H9 (cell line): Measurements from ENCODE around the gene ODC1. TPM values are rescaled to one million over a fixed set of nuclear protein-coding genes. Genes with fewer than 3 reads are reported as not detected.

ENCODE experiments used
- DNase-seq: peaks from one replicate; pipeline ENCODE4 v3.0.0-alpha.2; 2017
- H2AFZ ChIP-seq: one replicate; pipeline ENCODE4 v1.6.1; 2013; ENCODE audit warnings: mild to moderate bottlenecking, low read length, control low read depth, moderate library complexity
- H2AK5ac ChIP-seq: 2 replicates; pipeline ENCODE4 v1.6.1; 2013; ENCODE audit warnings: low read length, control low read depth, mixed read lengths; ENCODE audit not compliant: insufficient read length
- H2BK120ac ChIP-seq: one replicate; pipeline ENCODE4 v1.6.1; 2013; ENCODE audit warnings: low read depth, mild to moderate bottlenecking, low read length, control low read depth, inconsistent platforms; ENCODE audit not compliant: poor library complexity, severe bottlenecking
- H2BK12ac ChIP-seq: 2 replicates; pipeline ENCODE4 v1.6.1; 2013; ENCODE audit warnings: low read length, control low read depth, mixed read lengths, low read depth; ENCODE audit not compliant: insufficient read length
- H2BK15ac ChIP-seq: 2 replicates; pipeline ENCODE4 v1.6.1; 2013; ENCODE audit warnings: low read depth, low read length, control low read depth
- H2BK20ac ChIP-seq: one replicate; pipeline ENCODE4 v1.6.1; 2013; ENCODE audit warnings: low read depth, mild to moderate bottlenecking, low read length, control low read depth, inconsistent platforms; ENCODE audit not compliant: poor library complexity, severe bottlenecking
- H2BK5ac ChIP-seq: 2 replicates; pipeline ENCODE4 v1.6.1; 2013; ENCODE audit warnings: low read length, control low read depth, mixed read lengths; ENCODE audit not compliant: insufficient read length
- H3K14ac ChIP-seq: 2 replicates; pipeline ENCODE4 v1.6.1; 2013; ENCODE audit warnings: low read length, control low read depth; ENCODE audit not compliant: insufficient read depth
- H3K18ac ChIP-seq: 2 replicates; pipeline ENCODE4 v1.6.1; 2013; ENCODE audit warnings: low read depth, mild to moderate bottlenecking, mixed read lengths, low read length, control low read depth; ENCODE audit not compliant: insufficient read length
- H3K23ac ChIP-seq: 2 replicates; pipeline ENCODE4 v1.6.1; 2013; ENCODE audit warnings: low read length, control low read depth, mixed read lengths, low read depth; ENCODE audit not compliant: insufficient read length
- H3K23me2 ChIP-seq: 2 replicates; pipeline ENCODE4 v1.6.1; 2013; ENCODE audit warnings: low read depth, mild to moderate bottlenecking, mixed read lengths, low read length, control low read depth; ENCODE audit not compliant: insufficient read length, poor library complexity, severe bottlenecking
- H3K27ac ChIP-seq: 2 replicates; pipeline ENCODE4 v1.5.1; 2013; ENCODE audit warnings: low read length, control low read depth, mixed read lengths, low read depth; ENCODE audit not compliant: insufficient read length
- H3K27me3 ChIP-seq: 2 replicates; pipeline ENCODE4 v1.6.1; 2013; ENCODE audit warnings: low read length, control low read depth, inconsistent platforms; ENCODE audit not compliant: insufficient read depth
- H3K4ac ChIP-seq: 2 replicates; pipeline ENCODE4 v1.6.1; 2013; ENCODE audit warnings: low read depth, mild to moderate bottlenecking, control low read depth, inconsistent platforms, low read length, moderate library complexity
- H3K4me1 ChIP-seq: 2 replicates; pipeline ENCODE4 v1.6.1; 2013; ENCODE audit warnings: low read length, control low read depth, inconsistent platforms; ENCODE audit not compliant: insufficient read depth
- H3K4me2 ChIP-seq: 2 replicates; pipeline ENCODE4 v1.6.1; 2013; ENCODE audit warnings: low read length, control low read depth, mixed read lengths; ENCODE audit not compliant: insufficient read length, insufficient read depth
- H3K56ac ChIP-seq: 2 replicates; pipeline ENCODE4 v1.6.1; 2013; ENCODE audit warnings: low read depth, mild to moderate bottlenecking, mixed read lengths, low read length, control low read depth; ENCODE audit not compliant: insufficient read length
- H3K79me1 ChIP-seq: 2 replicates; pipeline ENCODE4 v1.6.1; 2013; ENCODE audit warnings: low read depth, mild to moderate bottlenecking, moderate library complexity, low read length, control low read depth, inconsistent platforms; ENCODE audit not compliant: insufficient read depth, poor library complexity, severe bottlenecking
- H3K79me2 ChIP-seq: 2 replicates; pipeline ENCODE4 v1.6.1; 2013; ENCODE audit warnings: low read length, control low read depth, inconsistent platforms; ENCODE audit not compliant: insufficient read depth
- H3K9ac ChIP-seq: 2 replicates; pipeline ENCODE4 v1.6.1; 2013; ENCODE audit warnings: low read length, control low read depth, mixed read lengths; ENCODE audit not compliant: insufficient read length; ENCODE audit errors: extremely low read depth
- H3K9me3 ChIP-seq: one replicate; pipeline ENCODE4 v1.6.1; 2013; ENCODE audit warnings: low read depth, low read length, inconsistent platforms; ENCODE audit not compliant: control insufficient read depth
- H3T11ph ChIP-seq: one replicate; pipeline ENCODE4 v1.6.1; 2013; ENCODE audit warnings: mild to moderate bottlenecking, low read length, control low read depth, inconsistent platforms
- H4K20me1 ChIP-seq: one replicate; pipeline ENCODE4 v1.6.1; 2013; ENCODE audit not compliant: control insufficient read depth, insufficient read length, insufficient read depth
- H4K5ac ChIP-seq: 2 replicates; pipeline ENCODE4 v1.6.1; 2013; ENCODE audit warnings: low read depth, mild to moderate bottlenecking, mixed read lengths, low read length, control low read depth; ENCODE audit not compliant: insufficient read length
- H4K8ac ChIP-seq: replicated peaks from 2 replicates; pipeline ENCODE4 v1.6.1; 2013; ENCODE audit warnings: low read length, control low read depth, mixed read lengths, low read depth; ENCODE audit not compliant: insufficient read length
- H4K91ac ChIP-seq: 2 replicates; pipeline ENCODE4 v1.6.1; 2013; ENCODE audit warnings: low read depth, mild to moderate bottlenecking, moderate library complexity, mixed read lengths, low read length, control low read depth; ENCODE audit not compliant: insufficient read length
- H3K27ac Mint-ChIP-seq, 3 experiments: 2 replicates in 2 of 3; 3 replicates in 1 of 3; pipeline ENCODE4 v1.8.0; 2020 to 2021; ENCODE audit warnings: mixed read lengths in 3 of 3, mild to moderate bottlenecking in 1 of 3, moderate library complexity in 1 of 3
- H3K27me3 Mint-ChIP-seq: 2 replicates; pipeline ENCODE4 v1.8.0; 2021; ENCODE audit warnings: low read depth, mild to moderate bottlenecking, moderate library complexity, mixed read lengths
- H3K36me3 Mint-ChIP-seq, 3 experiments: 2 replicates in 2 of 3; 3 replicates in 1 of 3; pipeline ENCODE4 v1.8.0; 2020 to 2021; ENCODE audit warnings: low read depth in 3 of 3, mixed read lengths in 3 of 3; ENCODE audit not compliant: insufficient read depth in 1 of 3
- H3K4me1 Mint-ChIP-seq, 2 experiments: 2 replicates each; pipeline ENCODE4 v1.8.0; 2020; ENCODE audit warnings: mixed read lengths in 2 of 2
- H3K4me3 Mint-ChIP-seq, 2 experiments: 2 replicates in 1 of 2; 3 replicates in 1 of 2; pipeline ENCODE4 v1.8.0; 2020 to 2021; ENCODE audit warnings: mild to moderate bottlenecking in 2 of 2, mixed read lengths in 2 of 2, moderate library complexity in 1 of 2
- H3K9me3 Mint-ChIP-seq, 2 experiments: 2 replicates in 1 of 2; 3 replicates in 1 of 2; pipeline ENCODE4 v1.8.0; 2020; ENCODE audit warnings: mild to moderate bottlenecking in 2 of 2, mixed read lengths in 2 of 2, moderate library complexity in 1 of 2
- WGBS: extraction: QIAGEN DNeasy Blood & Tissue Kit; methylation state at CpG from one replicate; pipeline ENCODE4 v1.1.7; 2013; ENCODE audit warnings: missing lambda C conversion rate, low lambda C conversion rate, mixed read lengths; ENCODE audit not compliant: insufficient read length; ENCODE audit errors: extremely low coverage; 5-methylcytosine and 5-hydroxymethylcytosine counted together
- total RNA-seq: library from RNA; stranded (reverse); gene quantifications from 2 replicates; pipeline ENCODE4 v1.2.1, GENCODE V29; 2021
- TF ChIP-seq, protein P1 (sequence below): fragments of 200-600 bp; sonication (generic); conservative IDR thresholded peaks from 3 replicates; pipeline ENCODE4 v1.8.0; 2021; ENCODE audit warnings: antibody characterized with exemption, mild to moderate bottlenecking

ODC1 gene
- total RNA-seq, 1 experiment from 2014 or later, result 48.3 TPM

DNA sequence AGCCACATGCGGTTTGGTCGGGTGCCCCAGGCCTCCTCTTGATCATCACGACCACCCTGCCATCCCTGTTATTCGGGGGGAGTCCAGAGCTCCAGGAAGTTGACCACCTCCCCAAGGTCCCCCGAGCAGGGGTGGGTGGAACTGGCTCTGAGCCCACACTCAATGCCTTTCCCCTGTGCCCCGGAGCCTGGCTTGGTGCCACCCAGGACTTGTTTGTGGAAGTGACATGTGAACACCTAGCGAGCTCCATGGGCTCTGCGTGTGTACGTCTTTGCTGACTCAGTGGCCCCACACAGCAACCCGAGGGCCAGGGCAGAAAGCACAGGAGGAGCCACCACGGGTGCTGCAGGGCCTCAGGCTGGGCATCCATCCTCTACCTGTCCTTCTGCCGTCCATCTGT, 32.5 kb downstream of the ODC1 start:
- Histone ChIP-seq H2BK20ac (no peak overlapping the region), H3K4ac (no peak overlapping the region), H2BK12ac (no peak overlapping the region), H4K5ac (no peak overlapping the region), H3K79me2 (no peaks in the 10 kb centered on the region), H3K9ac (no peak overlapping the region), H3T11ph (no peak overlapping the region), H3K4me1 (no peaks in the 10 kb centered on the region), H3K79me1 (no peaks in the 10 kb centered on the region), H4K8ac (no peak overlapping the region), H3K23ac (no peak overlapping the region), H2AK5ac (no peak overlapping the region), H3K9me3 (no peaks in the 10 kb centered on the region), H2BK5ac (no peak overlapping the region), H2BK15ac (no peak overlapping the region), H3K23me2 (no peaks in the 10 kb centered on the region), H3K4me2 (no peak overlapping the region), H3K18ac (no peak overlapping the region), H3K14ac (no peak overlapping the region), H2AFZ (no peak overlapping the region), H3K56ac (no peak overlapping the region), H4K91ac (no peak overlapping the region), H2BK120ac (no peak overlapping the region), H3K27ac (no peak overlapping the region), H3K27me3 (no peaks in the 10 kb centered on the region), H4K20me1 (peaks cover 2% of the 10 kb centered on the region)
- no peaks in the 10 kb centered on the region for H3K36me3 Mint-ChIP-seq
- no peaks in the 10 kb centered on the region for H3K27me3 Mint-ChIP-seq
- peaks cover 3% of the 10 kb centered on the region in 2 experiments; a peak in 3 of 5 replicates for H3K9me3 Mint-ChIP-seq
- TF ChIP-seq, protein P1, sequence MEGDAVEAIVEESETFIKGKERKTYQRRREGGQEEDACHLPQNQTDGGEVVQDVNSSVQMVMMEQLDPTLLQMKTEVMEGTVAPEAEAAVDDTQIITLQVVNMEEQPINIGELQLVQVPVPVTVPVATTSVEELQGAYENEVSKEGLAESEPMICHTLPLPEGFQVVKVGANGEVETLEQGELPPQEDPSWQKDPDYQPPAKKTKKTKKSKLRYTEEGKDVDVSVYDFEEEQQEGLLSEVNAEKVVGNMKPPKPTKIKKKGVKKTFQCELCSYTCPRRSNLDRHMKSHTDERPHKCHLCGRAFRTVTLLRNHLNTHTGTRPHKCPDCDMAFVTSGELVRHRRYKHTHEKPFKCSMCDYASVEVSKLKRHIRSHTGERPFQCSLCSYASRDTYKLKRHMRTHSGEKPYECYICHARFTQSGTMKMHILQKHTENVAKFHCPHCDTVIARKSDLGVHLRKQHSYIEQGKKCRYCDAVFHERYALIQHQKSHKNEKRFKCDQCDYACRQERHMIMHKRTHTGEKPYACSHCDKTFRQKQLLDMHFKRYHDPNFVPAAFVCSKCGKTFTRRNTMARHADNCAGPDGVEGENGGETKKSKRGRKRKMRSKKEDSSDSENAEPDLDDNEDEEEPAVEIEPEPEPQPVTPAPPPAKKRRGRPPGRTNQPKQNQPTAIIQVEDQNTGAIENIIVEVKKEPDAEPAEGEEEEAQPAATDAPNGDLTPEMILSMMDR, result no peak
- no peak for DNase-seq
- WGBS, result no CpG with 5 or more reads among the region's 12 CpGs
- H3K27ac Mint-ChIP-seq, result peak overlapping the region in 1 of 3 experiments; percentile 44; a peak in 2 of 7 replicates
- H3K4me1 Mint-ChIP-seq, result peaks cover 0 to 5% of the 10 kb centered on the region in 2 experiments; a peak in 1 of 4 replicates
- no peak overlapping the region for H3K4me3 Mint-ChIP-seq
